ENCODE data around the gene ACOT2. TPM values are rescaled to one million over a fixed set of nuclear protein-coding genes. Genes with fewer than 3 reads are reported as not detected.

ACOT2 gene
- total and polyA plus RNA-seq, 2 donors (not counting 1 experiment from before 2014, with no cell fraction given) = 8.3 to 17.7 TPM

GRCh38 chr14:73606271-73606670, 37.3 kb downstream of the ACOT2 start:
- Mint-ChIP-seq H3K4me3 (no peak overlapping the region), H3K4me1 (no peaks in the 10 kb centered on the region), H3K9me3 (ENCODE audit: insufficient read depth) (no peaks in the 10 kb centered on the region), H3K27ac (no peak overlapping the region), H3K27me3 (peaks cover 17% of the 10 kb centered on the region)
- Histone ChIP-seq H3K4me1 (ENCODE audit: control insufficient read depth in 2 of 2, insufficient read depth in 2 of 2, low read length in 2 of 2) (no peaks in the 10 kb centered on the region), H3K36me3 (replicated peaks in 1 of 2; ENCODE audit: control extremely low read depth in 1 of 2, control insufficient read depth in 1 of 2, extremely low read depth in 1 of 2, insufficient read depth in 2 of 2, low read length in 1 of 2) (no peaks in the 10 kb centered on the region), H3K4me2 (replicated peaks; ENCODE audit: low read depth, low read length, poor library complexity, severe bottlenecking) (no peak overlapping the region), H2AFZ (ENCODE audit: insufficient read depth, low read depth, low read length, poor library complexity, severe bottlenecking) (no peak overlapping the region), H3K27me3 (replicated peaks in 1 of 4; ENCODE audit: control extremely low read depth in 1 of 4, control insufficient read depth in 3 of 4, insufficient read depth in 4 of 4, low read length in 3 of 4) (peaks cover 0 to 2% (median 0%) of the 10 kb centered on the region in 4 experiments), H3K4me3 (ENCODE audit: control extremely low read depth in 1 of 5, extremely low read depth in 1 of 5, insufficient read depth in 1 of 5, low read depth in 2 of 5, low read length in 4 of 5) (no peak overlapping the region), H3K9me3 (ENCODE audit: control extremely low read depth in 1 of 3, control insufficient read depth in 2 of 3, insufficient read depth in 1 of 3, low read length in 2 of 3) (peaks cover 0 to 8% (median 0%) of the 10 kb centered on the region in 3 donors), H3K79me2 (ENCODE audit: control insufficient read depth, insufficient read depth, low read length) (no peaks in the 10 kb centered on the region), H3K27ac (ENCODE audit: low read length in 2 of 2) (no peak overlapping the region), H3K9ac (ENCODE audit: low read length) (no peak overlapping the region), H4K20me1 (ENCODE audit: control insufficient read depth, insufficient read depth, low read length, poor library complexity, severe bottlenecking) (no peaks in the 10 kb centered on the region)
- DNase-seq (no peak), ATAC-seq (ENCODE audit: low read depth) (no peak)
- ChIA-PET POLR2A (interaction anchor here (0.6 kb wide), 1 partner anchor 37 kb away, joined by 3 read pairs; no protein-coding TSS in a partner anchor), CTCF (no interaction called here)
- intact Hi-C loops (cut with micrococcal nuclease) = no loop called here
- TF ChIP-seq, protein P1, sequence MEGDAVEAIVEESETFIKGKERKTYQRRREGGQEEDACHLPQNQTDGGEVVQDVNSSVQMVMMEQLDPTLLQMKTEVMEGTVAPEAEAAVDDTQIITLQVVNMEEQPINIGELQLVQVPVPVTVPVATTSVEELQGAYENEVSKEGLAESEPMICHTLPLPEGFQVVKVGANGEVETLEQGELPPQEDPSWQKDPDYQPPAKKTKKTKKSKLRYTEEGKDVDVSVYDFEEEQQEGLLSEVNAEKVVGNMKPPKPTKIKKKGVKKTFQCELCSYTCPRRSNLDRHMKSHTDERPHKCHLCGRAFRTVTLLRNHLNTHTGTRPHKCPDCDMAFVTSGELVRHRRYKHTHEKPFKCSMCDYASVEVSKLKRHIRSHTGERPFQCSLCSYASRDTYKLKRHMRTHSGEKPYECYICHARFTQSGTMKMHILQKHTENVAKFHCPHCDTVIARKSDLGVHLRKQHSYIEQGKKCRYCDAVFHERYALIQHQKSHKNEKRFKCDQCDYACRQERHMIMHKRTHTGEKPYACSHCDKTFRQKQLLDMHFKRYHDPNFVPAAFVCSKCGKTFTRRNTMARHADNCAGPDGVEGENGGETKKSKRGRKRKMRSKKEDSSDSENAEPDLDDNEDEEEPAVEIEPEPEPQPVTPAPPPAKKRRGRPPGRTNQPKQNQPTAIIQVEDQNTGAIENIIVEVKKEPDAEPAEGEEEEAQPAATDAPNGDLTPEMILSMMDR (IDR thresholded peaks at IDR 0.05) = no peak
- TF ChIP-seq EZH2 (IDR thresholded peaks at IDR 0.05; ENCODE audit: borderline replicate concordance, insufficient read depth, low read depth, low read length, poor library complexity, severe bottlenecking) = no peak
- WGBS (ENCODE audit: insufficient coverage) = no CpG with 5 or more reads among the region's 3 CpGs

DNA sequence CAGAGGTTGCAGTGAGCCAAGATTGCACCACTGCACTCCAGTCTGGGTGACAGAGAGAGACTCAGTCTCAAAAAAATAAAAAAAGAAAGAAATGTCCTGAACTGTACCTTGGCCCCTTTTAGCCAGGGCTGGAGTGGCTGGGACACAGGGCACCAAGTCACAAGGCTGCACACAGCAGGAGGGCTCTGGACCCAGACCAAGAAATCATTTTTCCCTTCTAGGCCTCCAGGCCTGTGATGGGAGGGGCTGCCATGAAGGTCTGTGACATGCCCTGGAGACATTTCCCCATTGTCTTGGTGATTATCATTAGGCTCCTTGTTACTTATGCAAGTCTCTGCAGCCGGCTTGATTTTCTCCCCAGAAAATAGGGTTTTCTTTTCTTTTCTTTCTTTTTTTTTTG, 38.2 kb downstream of the ACOT2 start:
- ATAC-seq (ENCODE audit: low read depth) (no peak), DNase-seq (no peak)
- WGBS (ENCODE audit: insufficient coverage) = no CpG with 5 or more reads among the region's 1 CpG
- peaks cover 0 to 8% (median 0%) of the 10 kb centered on the region in 3 donors for H3K9me3 ChIP-seq (ENCODE audit: control extremely low read depth in 1 of 3, control insufficient read depth in 2 of 3, insufficient read depth in 1 of 3, low read length in 2 of 3)
- H3K36me3 ChIP-seq (replicated peaks in 1 of 2; ENCODE audit: control extremely low read depth in 1 of 2, control insufficient read depth in 1 of 2, extremely low read depth in 1 of 2, insufficient read depth in 2 of 2, low read length in 1 of 2) = no peaks in the 10 kb centered on the region
- peaks cover 0 to 2% (median 0%) of the 10 kb centered on the region in 4 experiments for H3K27me3 ChIP-seq (replicated peaks in 1 of 4; ENCODE audit: control extremely low read depth in 1 of 4, control insufficient read depth in 3 of 4, insufficient read depth in 4 of 4, low read length in 3 of 4)
- ChIA-PET CTCF (no interaction called here), POLR2A (no interaction called here)
- no peak overlapping the region for H3K27ac ChIP-seq (ENCODE audit: low read length in 2 of 2)
- no peak for TF ChIP-seq EZH2 (IDR thresholded peaks at IDR 0.05; ENCODE audit: borderline replicate concordance, insufficient read depth, low read depth, low read length, poor library complexity, severe bottlenecking)
- TF ChIP-seq, protein P1 (IDR thresholded peaks at IDR 0.05) = no peak
- Mint-ChIP-seq H3K27me3 (peaks cover 17% of the 10 kb centered on the region), H3K9me3 (ENCODE audit: insufficient read depth) (no peaks in the 10 kb centered on the region), H3K4me1 (peaks cover 3% of the 10 kb centered on the region), H3K4me3 (no peak overlapping the region), H3K27ac (no peak overlapping the region)
- no peak overlapping the region for H2AFZ ChIP-seq (ENCODE audit: insufficient read depth, low read depth, low read length, poor library complexity, severe bottlenecking)
- H3K4me3 ChIP-seq (ENCODE audit: control extremely low read depth in 1 of 5, extremely low read depth in 1 of 5, insufficient read depth in 1 of 5, low read depth in 2 of 5, low read length in 4 of 5) = no peak overlapping the region
- intact Hi-C loops (cut with micrococcal nuclease) = no loop called here
- no peaks in the 10 kb centered on the region for H3K4me1 ChIP-seq (ENCODE audit: control insufficient read depth in 2 of 2, insufficient read depth in 2 of 2, low read length in 2 of 2)
- no peak overlapping the region for H3K4me2 ChIP-seq (replicated peaks; ENCODE audit: low read depth, low read length, poor library complexity, severe bottlenecking)
- H3K79me2 ChIP-seq (ENCODE audit: control insufficient read depth, insufficient read depth, low read length) = no peaks in the 10 kb centered on the region
- no peak overlapping the region for H3K9ac ChIP-seq (ENCODE audit: low read length)
- H4K20me1 ChIP-seq (ENCODE audit: control insufficient read depth, insufficient read depth, low read length, poor library complexity, severe bottlenecking) = no peaks in the 10 kb centered on the region
